ENCODE measurements around the gene FAM168B. TPM values are rescaled to one million over a fixed set of nuclear protein-coding genes. Genes with fewer than 3 reads are reported as not detected.

The FAM168B gene, protein sequence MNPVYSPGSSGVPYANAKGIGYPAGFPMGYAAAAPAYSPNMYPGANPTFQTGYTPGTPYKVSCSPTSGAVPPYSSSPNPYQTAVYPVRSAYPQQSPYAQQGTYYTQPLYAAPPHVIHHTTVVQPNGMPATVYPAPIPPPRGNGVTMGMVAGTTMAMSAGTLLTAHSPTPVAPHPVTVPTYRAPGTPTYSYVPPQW
- 24.0 and 28.2 TPM in 2 replicates for total RNA-seq (2013; cell fraction: nucleolus; rRNA removed)
- 64.3 and 74.2 TPM in 2 replicates for total RNA-seq (2014; rRNA removed)
- total RNA-seq (2014; rRNA removed; fragmentation: Illumina TruSeq; extraction: Trizol), result 32.3 and 34.7 TPM in 2 replicates
- 77.3 and 77.9 TPM in 2 replicates for total RNA-seq (2021)
- polyA plus RNA-seq (2011; ENCODE audit: low read depth), result 33.6 TPM
- 39.5 and 66.9 TPM in 2 replicates for polyA plus RNA-seq (2011; rRNA removed)
- 97.6 and 110 TPM in 2 replicates for polyA plus RNA-seq (2011; cell fraction: cytosol; rRNA removed)
- polyA plus RNA-seq (2011; cell fraction: nucleus; rRNA removed), result 76.0 and 88.2 TPM in 2 replicates
- polyA plus RNA-seq (2012), result 48.4 and 48.8 TPM in 2 replicates
- polyA plus RNA-seq (2014; fragmentation: Illumina TruSeq; extraction: Trizol), result 41.9 and 47.1 TPM in 2 replicates
- 1 to 10 TPM; 3.5 to 4.1 TPM for polyA plus RNA-seq (2014; fragmentation: Nextera tagmentation; extraction: Ambion mirVana)
- polyA plus RNA-seq (2014; rRNA removed), result 65.7 and 68.4 TPM in 2 replicates
- polyA plus RNA-seq (2016; fragmentation: Nextera tagmentation; extraction: Ambion mirVana), result 10 to 100 TPM; 43.9 to 44.7 TPM
- polyA minus RNA-seq (2011; rRNA and poly(A)+ RNA removed), result 61.9 and 73.3 TPM in 2 replicates
- 28.1 and 30.7 TPM in 2 replicates for polyA minus RNA-seq (2011; cell fraction: cytosol; rRNA and poly(A)+ RNA removed)
- 12.6 and 21.0 TPM in 2 replicates for polyA minus RNA-seq (2011; cell fraction: nucleus; rRNA and poly(A)+ RNA removed)
- percentile 91 among the genes with signal in this experiment for Bru-seq, nascent RNA
- percentile 96 among the genes with signal in this experiment for BruChase-seq, experiment 1, labeled RNA remaining after a 6-hour chase
- BruChase-seq, experiment 2, labeled RNA remaining after a 2-hour chase, result percentile 95 among the genes with signal in this experiment
- long read RNA-seq, experiment 1, partial matches to known transcripts, result 0 of 11 reads
- long read RNA-seq, experiment 1, other reads (novel, unspliced or antisense), result 10 of 11 reads
- long read RNA-seq, experiment 2, partial matches to known transcripts, result 0 of 46 reads
- long read RNA-seq, experiment 2, other reads (novel, unspliced or antisense), result 46 of 46 reads

DNA sequence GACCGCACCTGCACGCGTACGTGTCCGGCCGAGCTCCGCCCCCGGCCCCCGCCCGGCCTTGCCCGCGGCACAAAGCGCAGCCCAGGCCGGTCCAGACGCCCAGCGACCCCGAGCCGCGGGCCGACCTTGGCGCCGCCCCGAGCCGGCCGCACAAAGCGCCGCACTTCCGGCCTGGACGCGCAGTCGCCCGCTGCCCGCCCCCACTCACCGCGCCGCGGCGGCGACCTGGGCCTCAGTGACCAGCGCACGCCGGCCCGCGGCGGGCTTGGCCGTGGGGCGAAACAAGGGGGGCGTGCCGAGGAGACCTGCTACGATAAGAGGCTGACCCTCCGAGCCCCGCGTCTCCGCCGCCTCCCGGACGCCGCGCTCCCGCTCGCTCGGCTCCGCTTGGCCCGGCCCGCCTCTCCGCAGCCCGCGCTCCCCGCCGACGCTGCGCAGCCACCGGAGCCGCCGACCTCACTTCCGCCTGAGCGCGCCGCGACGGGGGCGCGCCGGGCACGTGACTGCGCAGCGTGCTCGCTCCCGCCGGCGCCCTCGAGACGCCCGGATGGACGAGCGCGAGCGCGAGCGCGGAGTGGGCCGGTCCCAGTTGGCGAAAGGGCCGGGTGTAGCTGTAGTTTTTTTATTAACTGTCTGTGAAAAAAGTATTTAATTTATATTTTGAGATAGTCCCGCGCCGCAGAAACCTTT is at the start of gene FAM168B:
Gene FAM168B (minus strand): TSS at position 455 of the 690 bp plus-strand sequence. CDS start 10,814 bp downstream, outside the sequence.
- no peaks in the 10 kb centered on the region for H4K20me1 ChIP-seq (ENCODE audit: control insufficient read depth, insufficient read depth)
- intact Hi-C loops (cut with micrococcal nuclease; ENCODE audit: unreplicated experiment), result loop anchor here (10.0 kb wide), 1 partner anchor 402 kb away; the partner anchor contains the start of gene MZT2A
- DNase-seq (ENCODE audit: low read depth, low spot score) (peak; percentile 27), FAIRE-seq (no peak), ATAC-seq (peak; percentile 87)
- peaks cover 3% of the 10 kb centered on the region; the same call in 1 of the 2 replicates for H3K4me1 ChIP-seq (ENCODE audit: control insufficient read depth, insufficient read depth, low read length)
- H2AFZ ChIP-seq (ENCODE audit: control insufficient read depth, low read depth, low read length), result peak within 1 kb of the TSS; percentile 79
- ChIA-PET POLR2A (interaction anchor here (0.8 to 2.5 kb wide), 3 partner anchors 11 to 19 kb away, joined by 3 to 45 read pairs (median 4); partner anchors contain the start of gene PLEKHB2), RAD21 (ENCODE audit: unreplicated experiment) (interaction anchor here (0.9 to 2.7 kb wide), 3 partner anchors 11 to 37 kb away, joined by 4 to 18 read pairs (median 4); partner anchors contain the start of gene PLEKHB2), SMC1A (ENCODE audit: uncharacterized antibody, unreplicated experiment) (interaction anchor here (0.8 to 5.2 kb wide), 6 partner anchors 9 to 436 kb away, joined by 4 to 34 read pairs (median 4); partner anchors contain the start of gene PLEKHB2), CTCF (interaction anchor here (1.2 to 3.9 kb wide), 4 partner anchors 10 to 298 kb away, joined by 3 to 31 read pairs (median 4); partner anchors contain the start of gene PLEKHB2)
- no TSS peak for BruUV-seq (replicated peaks)
- peak within 1 kb of the TSS; percentile 77 for H3K4me2 ChIP-seq (ENCODE audit: control insufficient read depth, insufficient read depth)
- peak within 1 kb of the TSS; percentile 89 for H3K27ac ChIP-seq (ENCODE audit: control insufficient read depth, insufficient read depth)
- H3K27me3 ChIP-seq (replicated peaks in 1 of 2; ENCODE audit: control insufficient read depth in 2 of 2, insufficient read depth in 2 of 2, low read length in 1 of 2), result no peaks in the 10 kb centered on the region
- peaks cover 45% of the 10 kb centered on the region for H3K79me2 ChIP-seq (ENCODE audit: control insufficient read depth, insufficient read depth, low read length)
- H3K9me3 ChIP-seq (replicated peaks; ENCODE audit: control insufficient read depth, insufficient read depth, low read length), result no peaks in the 10 kb centered on the region
- no peaks in the 10 kb centered on the region for H3K36me3 ChIP-seq (ENCODE audit: control insufficient read depth in 2 of 2, insufficient read depth in 2 of 2, low read length in 1 of 2)
- in situ Hi-C loops (cut with MboI), result no loop called here
- WGBS (ENCODE audit: insufficient coverage, insufficient replicate concordance, low lambda C conversion rate, missing lambda C conversion rate), result under 1% methylated on average over 88 of the region's 107 CpGs
- peak within 1 kb of the TSS; percentile 85 for H3K9ac ChIP-seq (ENCODE audit: control insufficient read depth, insufficient read depth, low read length)
- peak within 1 kb of the TSS; percentile 90 for H3K4me3 ChIP-seq
- peak; percentile 81 for TF ChIP-seq BACH1 (IDR thresholded peaks at IDR 0.05; ENCODE audit: borderline replicate concordance)
- TF ChIP-seq POLR2AphosphoS5 (IDR thresholded peaks at IDR 0.05; ENCODE audit: low read length), result peak; percentile 82
- peak; percentile 63; the same call in 1 of the 2 replicates for TF ChIP-seq ASH2L (IDR thresholded peaks at IDR 0.05; ENCODE audit: borderline replicate concordance, low read depth)
- no peak for TF ChIP-seq HDAC6 (IDR thresholded peaks at IDR 0.05; ENCODE audit: unreplicated experiment)
- TF ChIP-seq CREM (IDR thresholded peaks at IDR 0.05; ENCODE audit: low read depth), result peak; percentile 33; the same call in 1 of the 2 replicates
- TF ChIP-seq GATAD2B (conservative IDR thresholded peaks at IDR 0.05; ENCODE audit: low read depth), result peak; percentile 100
- TF ChIP-seq PAX5 (IDR thresholded peaks at IDR 0.05; ENCODE audit: borderline replicate concordance, low read depth, low read length), result peak; percentile 88
- 0 out of 2 replicates have a peak, but pooled peaks have one; percentile 2 for TF ChIP-seq GABPA (IDR thresholded peaks at IDR 0.05; ENCODE audit: low read depth)
- TF ChIP-seq ZNF24 (IDR thresholded peaks at IDR 0.05), result peak; percentile 35; the same call in 1 of the 2 replicates
- TF ChIP-seq TCF3 (IDR thresholded peaks at IDR 0.05; ENCODE audit: borderline replicate concordance, insufficient read depth, low read depth, low read length), result peak; percentile 11; the same call in 1 of the 2 replicates
- peak; percentile 82 for TF ChIP-seq ZNF217 (IDR thresholded peaks at IDR 0.05)
- TF ChIP-seq, protein P1, sequence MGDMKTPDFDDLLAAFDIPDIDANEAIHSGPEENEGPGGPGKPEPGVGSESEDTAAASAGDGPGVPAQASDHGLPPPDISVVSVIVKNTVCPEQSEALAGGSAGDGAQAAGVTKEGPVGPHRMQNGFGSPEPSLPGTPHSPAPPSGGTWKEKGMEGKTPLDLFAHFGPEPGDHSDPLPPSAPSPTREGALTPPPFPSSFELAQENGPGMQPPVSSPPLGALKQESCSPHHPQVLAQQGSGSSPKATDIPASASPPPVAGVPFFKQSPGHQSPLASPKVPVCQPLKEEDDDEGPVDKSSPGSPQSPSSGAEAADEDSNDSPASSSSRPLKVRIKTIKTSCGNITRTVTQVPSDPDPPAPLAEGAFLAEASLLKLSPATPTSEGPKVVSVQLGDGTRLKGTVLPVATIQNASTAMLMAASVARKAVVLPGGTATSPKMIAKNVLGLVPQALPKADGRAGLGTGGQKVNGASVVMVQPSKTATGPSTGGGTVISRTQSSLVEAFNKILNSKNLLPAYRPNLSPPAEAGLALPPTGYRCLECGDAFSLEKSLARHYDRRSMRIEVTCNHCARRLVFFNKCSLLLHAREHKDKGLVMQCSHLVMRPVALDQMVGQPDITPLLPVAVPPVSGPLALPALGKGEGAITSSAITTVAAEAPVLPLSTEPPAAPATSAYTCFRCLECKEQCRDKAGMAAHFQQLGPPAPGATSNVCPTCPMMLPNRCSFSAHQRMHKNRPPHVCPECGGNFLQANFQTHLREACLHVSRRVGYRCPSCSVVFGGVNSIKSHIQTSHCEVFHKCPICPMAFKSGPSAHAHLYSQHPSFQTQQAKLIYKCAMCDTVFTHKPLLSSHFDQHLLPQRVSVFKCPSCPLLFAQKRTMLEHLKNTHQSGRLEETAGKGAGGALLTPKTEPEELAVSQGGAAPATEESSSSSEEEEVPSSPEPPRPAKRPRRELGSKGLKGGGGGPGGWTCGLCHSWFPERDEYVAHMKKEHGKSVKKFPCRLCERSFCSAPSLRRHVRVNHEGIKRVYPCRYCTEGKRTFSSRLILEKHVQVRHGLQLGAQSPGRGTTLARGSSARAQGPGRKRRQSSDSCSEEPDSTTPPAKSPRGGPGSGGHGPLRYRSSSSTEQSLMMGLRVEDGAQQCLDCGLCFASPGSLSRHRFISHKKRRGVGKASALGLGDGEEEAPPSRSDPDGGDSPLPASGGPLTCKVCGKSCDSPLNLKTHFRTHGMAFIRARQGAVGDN (IDR thresholded peaks at IDR 0.05), result 0 out of 2 replicates have a peak, but pooled peaks have one; percentile 65
- TF ChIP-seq ZSCAN29 (IDR thresholded peaks at IDR 0.05), result peak; percentile 62
- TF ChIP-seq HCFC1 (IDR thresholded peaks at IDR 0.05; ENCODE audit: low read length), result peak; percentile 58
- TF ChIP-seq FOXK2 (IDR thresholded peaks at IDR 0.05), result no peak
- peak; percentile 99 for TF ChIP-seq LARP7 (IDR thresholded peaks at IDR 0.05)
